Panc1 (cell line): ENCODE results near the gene SPDEF. TPM values are rescaled to one million over a fixed set of nuclear protein-coding genes. Genes with fewer than 3 reads are reported as not detected.
A peak's percentile ranks its signal among the peaks of the same experiment; 100 is the strongest.

Experiments
- ATAC-seq: fragments of 200-7000 bp; cut with Tn5 transposase; 2 replicates; pipeline ENCODE4 v1.9.1; 2020; ENCODE audit warnings: mild to moderate bottlenecking, moderate library complexity
- BruUV-seq: library from RNA; stranded (reverse); fragments of 400-500 nt; replicated peaks from 2 replicates; lab custom pipeline; 2021; lab: Mats Ljungman, UMichigan
- CTCF ChIA-PET: fragments of 300-600 bp; sonication (Branson Sonifier 250); formaldehyde crosslinking; loops from one replicate; lab custom pipeline; 2022; ENCODE audit warnings: antibody characterized with exemption; lab: Charles Lee
- POLR2A ChIA-PET: fragments of 300-600 bp; sonication (Branson Sonifier 250); formaldehyde crosslinking; loops from one replicate; lab custom pipeline; 2022; ENCODE audit warnings: antibody characterized with exemption; lab: Charles Lee
- DNase-seq: peaks from one replicate; pipeline ENCODE4 v3.0.0-alpha.2; 2010; ENCODE audit warnings: low read depth, low spot score
- H3K27ac ChIP-seq: 2 replicates; pipeline ENCODE4 v1.5.1; 2011; ENCODE audit warnings: mild to moderate bottlenecking, low read length, inconsistent platforms
- H3K27me3 ChIP-seq: fragments of 200-500 bp; sonication (Bioruptor generic); 2 replicates; pipeline ENCODE4 v1.6.0; 2014; ENCODE audit warnings: low read length, inconsistent platforms; ENCODE audit not compliant: control insufficient read depth, insufficient read depth
- H3K36me3 ChIP-seq: fragments of 200-500 bp; sonication (Bioruptor generic); 2 replicates; pipeline ENCODE4 v1.5.1; 2014; ENCODE audit warnings: inconsistent platforms, mild to moderate bottlenecking, low read length, moderate library complexity; ENCODE audit not compliant: control insufficient read depth, insufficient read depth
- H3K4me1 ChIP-seq: 2 replicates; pipeline ENCODE4 v1.5.1; 2011; ENCODE audit warnings: inconsistent platforms, mild to moderate bottlenecking, low read length, moderate library complexity; ENCODE audit not compliant: control insufficient read depth, insufficient read depth
- H3K4me3 ChIP-seq, 2 experiments: 2 replicates each; pipeline ENCODE4 v1.5.1; 2011 to 2012; ENCODE audit warnings: low read depth in 2 of 2, low read length in 2 of 2, mild to moderate bottlenecking in 2 of 2, inconsistent platforms in 1 of 2, moderate library complexity in 1 of 2
- H3K9me3 ChIP-seq: fragments of 200-500 bp; sonication (Bioruptor generic); 2 replicates; pipeline ENCODE4 v1.5.1; 2014; ENCODE audit warnings: low read depth, mild to moderate bottlenecking, inconsistent platforms, low read length, moderate library complexity; ENCODE audit not compliant: control insufficient read depth, insufficient read depth
- POLR2AphosphoS5 ChIP-seq: IDR thresholded peaks from 2 replicates; pipeline ENCODE4 v1.6.1; 2012; ENCODE audit warnings: mild to moderate bottlenecking, low read depth, low read length, moderate library complexity
- SIN3A ChIP-seq: IDR thresholded peaks from 2 replicates; pipeline ENCODE4 v1.6.1; 2012; ENCODE audit warnings: low read depth, mild to moderate bottlenecking, low read length, moderate library complexity, borderline replicate concordance; ENCODE audit not compliant: insufficient read depth
- TCF7L2 ChIP-seq: IDR thresholded peaks from 2 replicates; pipeline ENCODE4 v1.6.1; 2011; ENCODE audit warnings: mild to moderate bottlenecking, low read depth, low read length, inconsistent platforms
- in situ Hi-C: cut with HindIII; loops from 2 replicates; pipeline ENCODE4 v1.10.0; 2016; ENCODE audit warnings: low sequenced_read_pairs, low pct_unique_long_range_greater_than_20kb
- intact Hi-C: fragments of 100-400 bp; cut with micrococcal nuclease; formaldehyde crosslinking; loops from one replicate; pipeline ENCODE4 v1.10.0; 2022; ENCODE audit not compliant: unreplicated experiment
- total RNA-seq: library from RNA; stranded (reverse); gene quantifications from one replicate; pipeline ENCODE4 v1.2.1, GENCODE V29; 2021; ENCODE audit not compliant: unreplicated experiment
- TF ChIP-seq, protein P1 (sequence below): fragments of 450-650 bp; IDR thresholded peaks from 2 replicates; pipeline ENCODE4 v1.5.1; 2017; ENCODE audit warnings: mild to moderate bottlenecking
- TF ChIP-seq, protein P2 (sequence below), 2 experiments: IDR thresholded peaks; 2 replicates each; pipeline ENCODE4 v1.6.1; 2011 to 2012; ENCODE audit warnings: low read depth in 2 of 2, control low read depth in 1 of 2, low read length in 1 of 2, mild to moderate bottlenecking in 1 of 2, moderate library complexity in 1 of 2; ENCODE audit not compliant: insufficient read depth in 1 of 2

SPDEF gene
- total RNA-seq, 1 experiment from 2014 or later: 1.6 TPM

DNA sequence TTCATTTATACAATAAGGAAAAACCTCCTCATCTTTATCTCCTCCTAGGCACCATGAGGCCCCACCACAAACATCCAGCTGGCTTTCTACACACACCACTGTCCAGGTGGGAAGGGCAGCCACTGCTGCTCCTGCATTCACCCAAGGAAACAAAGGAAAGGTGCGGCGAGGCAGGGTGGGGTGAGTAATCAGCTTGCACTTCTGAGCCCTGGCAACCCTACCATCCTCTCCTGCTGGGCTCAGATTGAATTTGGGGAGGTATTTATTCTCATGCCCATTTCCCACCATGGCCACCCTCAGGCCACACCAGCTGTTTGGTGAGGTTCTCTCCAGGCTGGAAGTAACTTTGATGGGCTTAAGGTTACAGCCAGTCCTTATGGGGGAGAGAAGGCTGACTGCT is 31.2 kb upstream of the SPDEF start:
- ChIA-PET POLR2A (no interaction called here), CTCF (no interaction called here)
- no peaks in the 10 kb centered on the region; the same call in 1 of the 2 replicates for H3K36me3 ChIP-seq
- intact Hi-C loops: no loop called here
- ATAC-seq (no peak), DNase-seq (no peak)
- H3K27ac ChIP-seq: no peak overlapping the region
- no peak overlapping the region for H3K4me3 ChIP-seq
- no peaks in the 10 kb centered on the region for H3K9me3 ChIP-seq
- TF ChIP-seq TCF7L2 (no peak), POLR2AphosphoS5 (no peak), SIN3A (no peak)
- TF ChIP-seq, protein P1, sequence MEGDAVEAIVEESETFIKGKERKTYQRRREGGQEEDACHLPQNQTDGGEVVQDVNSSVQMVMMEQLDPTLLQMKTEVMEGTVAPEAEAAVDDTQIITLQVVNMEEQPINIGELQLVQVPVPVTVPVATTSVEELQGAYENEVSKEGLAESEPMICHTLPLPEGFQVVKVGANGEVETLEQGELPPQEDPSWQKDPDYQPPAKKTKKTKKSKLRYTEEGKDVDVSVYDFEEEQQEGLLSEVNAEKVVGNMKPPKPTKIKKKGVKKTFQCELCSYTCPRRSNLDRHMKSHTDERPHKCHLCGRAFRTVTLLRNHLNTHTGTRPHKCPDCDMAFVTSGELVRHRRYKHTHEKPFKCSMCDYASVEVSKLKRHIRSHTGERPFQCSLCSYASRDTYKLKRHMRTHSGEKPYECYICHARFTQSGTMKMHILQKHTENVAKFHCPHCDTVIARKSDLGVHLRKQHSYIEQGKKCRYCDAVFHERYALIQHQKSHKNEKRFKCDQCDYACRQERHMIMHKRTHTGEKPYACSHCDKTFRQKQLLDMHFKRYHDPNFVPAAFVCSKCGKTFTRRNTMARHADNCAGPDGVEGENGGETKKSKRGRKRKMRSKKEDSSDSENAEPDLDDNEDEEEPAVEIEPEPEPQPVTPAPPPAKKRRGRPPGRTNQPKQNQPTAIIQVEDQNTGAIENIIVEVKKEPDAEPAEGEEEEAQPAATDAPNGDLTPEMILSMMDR: no peak
- TF ChIP-seq, protein P2, sequence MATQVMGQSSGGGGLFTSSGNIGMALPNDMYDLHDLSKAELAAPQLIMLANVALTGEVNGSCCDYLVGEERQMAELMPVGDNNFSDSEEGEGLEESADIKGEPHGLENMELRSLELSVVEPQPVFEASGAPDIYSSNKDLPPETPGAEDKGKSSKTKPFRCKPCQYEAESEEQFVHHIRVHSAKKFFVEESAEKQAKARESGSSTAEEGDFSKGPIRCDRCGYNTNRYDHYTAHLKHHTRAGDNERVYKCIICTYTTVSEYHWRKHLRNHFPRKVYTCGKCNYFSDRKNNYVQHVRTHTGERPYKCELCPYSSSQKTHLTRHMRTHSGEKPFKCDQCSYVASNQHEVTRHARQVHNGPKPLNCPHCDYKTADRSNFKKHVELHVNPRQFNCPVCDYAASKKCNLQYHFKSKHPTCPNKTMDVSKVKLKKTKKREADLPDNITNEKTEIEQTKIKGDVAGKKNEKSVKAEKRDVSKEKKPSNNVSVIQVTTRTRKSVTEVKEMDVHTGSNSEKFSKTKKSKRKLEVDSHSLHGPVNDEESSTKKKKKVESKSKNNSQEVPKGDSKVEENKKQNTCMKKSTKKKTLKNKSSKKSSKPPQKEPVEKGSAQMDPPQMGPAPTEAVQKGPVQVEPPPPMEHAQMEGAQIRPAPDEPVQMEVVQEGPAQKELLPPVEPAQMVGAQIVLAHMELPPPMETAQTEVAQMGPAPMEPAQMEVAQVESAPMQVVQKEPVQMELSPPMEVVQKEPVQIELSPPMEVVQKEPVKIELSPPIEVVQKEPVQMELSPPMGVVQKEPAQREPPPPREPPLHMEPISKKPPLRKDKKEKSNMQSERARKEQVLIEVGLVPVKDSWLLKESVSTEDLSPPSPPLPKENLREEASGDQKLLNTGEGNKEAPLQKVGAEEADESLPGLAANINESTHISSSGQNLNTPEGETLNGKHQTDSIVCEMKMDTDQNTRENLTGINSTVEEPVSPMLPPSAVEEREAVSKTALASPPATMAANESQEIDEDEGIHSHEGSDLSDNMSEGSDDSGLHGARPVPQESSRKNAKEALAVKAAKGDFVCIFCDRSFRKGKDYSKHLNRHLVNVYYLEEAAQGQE (IDR thresholded peaks at IDR 0.05; ENCODE audit: insufficient read depth in 1 of 2, low read depth in 2 of 2, low read length in 1 of 2): no peak
- no peaks in the 10 kb centered on the region for H3K27me3 ChIP-seq
- in situ Hi-C loops: no loop called here
- BruUV-seq: TSS peak; percentile 69
- no peaks in the 10 kb centered on the region for H3K4me1 ChIP-seq

DNA sequence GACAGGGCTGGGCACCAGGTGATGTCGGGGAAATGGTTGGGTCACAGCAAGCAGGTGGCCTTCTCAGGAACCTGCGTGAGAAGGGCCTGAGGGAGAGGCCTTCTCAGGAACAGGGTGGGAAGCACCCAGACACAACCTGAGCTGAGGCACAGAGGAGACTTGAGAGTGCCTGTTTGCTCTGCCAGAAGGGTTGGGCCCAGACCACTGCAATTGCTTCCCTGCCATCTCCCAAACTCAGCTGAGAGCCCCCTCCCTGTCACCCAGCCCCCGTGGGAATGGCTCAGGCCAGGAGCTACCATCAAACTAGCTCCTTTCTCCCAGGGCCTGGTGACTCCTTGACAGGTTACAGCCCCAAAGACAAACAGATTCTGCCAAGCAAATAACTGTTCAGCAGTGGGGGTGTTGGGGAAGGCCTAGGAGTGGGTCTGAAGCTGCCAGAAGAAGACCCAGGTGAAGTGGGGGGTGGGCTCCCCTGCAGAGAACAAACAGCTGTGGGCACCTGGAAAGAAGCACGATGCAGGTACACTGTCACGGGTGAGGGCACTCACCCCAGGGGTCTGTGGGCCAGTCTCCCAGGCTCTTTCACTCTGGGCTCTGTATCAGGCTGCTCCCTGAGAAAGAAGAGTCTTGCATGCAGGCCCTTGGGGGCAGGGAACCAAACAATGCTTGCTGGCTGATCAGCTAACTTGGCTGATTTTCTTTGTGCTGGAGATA is 30.4 kb upstream of the SPDEF start:
- no TSS peak for BruUV-seq
- intact Hi-C loops: no loop called here
- ChIA-PET CTCF (no interaction called here), POLR2A (no interaction called here)
- Histone ChIP-seq H3K4me3 (no peak overlapping the region), H3K9me3 (no peaks in the 10 kb centered on the region), H3K36me3 (no peaks in the 10 kb centered on the region; the same call in 1 of the 2 replicates), H3K27me3 (no peaks in the 10 kb centered on the region), H3K4me1 (no peaks in the 10 kb centered on the region), H3K27ac (no peak overlapping the region)
- in situ Hi-C loops: no loop called here
- no peak for DNase-seq
- TF ChIP-seq TCF7L2 (no peak), SIN3A (no peak), POLR2AphosphoS5 (no peak)
- TF ChIP-seq, protein P1: no peak
- TF ChIP-seq, protein P2 (IDR thresholded peaks at IDR 0.05; ENCODE audit: insufficient read depth in 1 of 2, low read depth in 2 of 2, low read length in 1 of 2): no peak
- ATAC-seq: no peak
